Measurements from ENCODE around the gene ANKRD34A.

DNA sequence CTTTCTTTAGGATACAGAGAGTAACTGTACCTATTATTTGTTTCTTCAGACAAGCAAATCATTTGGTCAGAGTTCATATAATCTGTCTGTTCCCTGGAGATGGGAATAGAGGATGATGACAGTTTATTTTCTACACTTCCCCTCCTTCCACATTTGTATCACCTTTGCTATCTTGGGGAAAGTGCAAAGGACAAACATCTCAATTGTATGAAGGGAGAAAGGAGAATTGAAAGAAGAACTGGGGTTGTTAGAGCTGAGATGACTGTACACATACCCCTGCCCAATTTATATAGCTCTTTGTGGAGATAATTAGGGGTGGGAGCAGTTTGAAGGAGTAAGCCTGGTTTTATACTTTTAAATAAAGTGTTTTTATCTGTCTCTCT is 14.1 kb upstream of the ANKRD34A start:
- TF ChIP-seq, protein P1, sequence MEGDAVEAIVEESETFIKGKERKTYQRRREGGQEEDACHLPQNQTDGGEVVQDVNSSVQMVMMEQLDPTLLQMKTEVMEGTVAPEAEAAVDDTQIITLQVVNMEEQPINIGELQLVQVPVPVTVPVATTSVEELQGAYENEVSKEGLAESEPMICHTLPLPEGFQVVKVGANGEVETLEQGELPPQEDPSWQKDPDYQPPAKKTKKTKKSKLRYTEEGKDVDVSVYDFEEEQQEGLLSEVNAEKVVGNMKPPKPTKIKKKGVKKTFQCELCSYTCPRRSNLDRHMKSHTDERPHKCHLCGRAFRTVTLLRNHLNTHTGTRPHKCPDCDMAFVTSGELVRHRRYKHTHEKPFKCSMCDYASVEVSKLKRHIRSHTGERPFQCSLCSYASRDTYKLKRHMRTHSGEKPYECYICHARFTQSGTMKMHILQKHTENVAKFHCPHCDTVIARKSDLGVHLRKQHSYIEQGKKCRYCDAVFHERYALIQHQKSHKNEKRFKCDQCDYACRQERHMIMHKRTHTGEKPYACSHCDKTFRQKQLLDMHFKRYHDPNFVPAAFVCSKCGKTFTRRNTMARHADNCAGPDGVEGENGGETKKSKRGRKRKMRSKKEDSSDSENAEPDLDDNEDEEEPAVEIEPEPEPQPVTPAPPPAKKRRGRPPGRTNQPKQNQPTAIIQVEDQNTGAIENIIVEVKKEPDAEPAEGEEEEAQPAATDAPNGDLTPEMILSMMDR (IDR thresholded peaks at IDR 0.05 in 8 of 11, conservative IDR thresholded peaks at IDR 0.05 in 3 of 11) = no peak
- no peak for TF ChIP-seq POLR2AphosphoS5 (IDR thresholded peaks at IDR 0.05)
